GM23338 (cell line): ENCODE data around the gene CRYBG1.

Source experiments
- CREB1 ChIP-seq: fragments of 250-450 bp; sonication (Bioruptor Pico); IDR thresholded peaks from 2 replicates; pipeline ENCODE4 v1.5.0; 2020; ENCODE audit warnings: low read depth, mild to moderate bottlenecking, moderate library complexity
- CTCF ChIP-seq, 2 experiments: fragments of 200-600 bp in 1 of 2; sonication (generic) in 1 of 2; conservative IDR thresholded peaks; 2 replicates each; pipeline versions ENCODE4 v1.5.1 to v1.6.1; 2016 to 2017; ENCODE audit warnings: antibody characterized with exemption in 2 of 2, low read depth in 2 of 2, mild to moderate bottlenecking in 2 of 2, moderate library complexity in 1 of 2
- EZH2 ChIP-seq: fragments of 200-600 bp; sonication (generic); IDR thresholded peaks from one replicate; pipeline ENCODE4 v1.8.0; 2017; ENCODE audit warnings: antibody characterized with exemption, mild to moderate bottlenecking, low read depth; ENCODE audit not compliant: unreplicated experiment
- EZH2phosphoT487 ChIP-seq: fragments of 200-600 bp; sonication (generic); IDR thresholded peaks from one replicate; pipeline ENCODE4 v1.8.1; 2018; ENCODE audit warnings: antibody characterized with exemption; ENCODE audit not compliant: unreplicated experiment
- JUNB ChIP-seq: IDR thresholded peaks from one replicate; pipeline ENCODE4 v1.6.1; 2016; ENCODE audit warnings: antibody characterized with exemption; ENCODE audit not compliant: unreplicated experiment
- NANOG ChIP-seq: IDR thresholded peaks from 2 replicates; pipeline ENCODE4 v1.6.1; 2016; ENCODE audit warnings: antibody characterized with exemption, borderline replicate concordance
- POLR2AphosphoS5 ChIP-seq: IDR thresholded peaks from 2 replicates; pipeline ENCODE4 v1.6.1; 2016; ENCODE audit warnings: antibody characterized with exemption, low read depth
- STAT1 ChIP-seq: IDR thresholded peaks from one replicate; pipeline ENCODE4 v1.6.1; 2016; ENCODE audit warnings: antibody characterized with exemption; ENCODE audit not compliant: unreplicated experiment
- ZNF331 ChIP-seq: fragments of 250-450 bp; sonication (Bioruptor Pico); IDR thresholded peaks from 2 replicates; pipeline ENCODE4 v1.5.0; 2020; ENCODE audit warnings: low read depth, mild to moderate bottlenecking, moderate library complexity
- TF ChIP-seq, protein P1 (sequence below): IDR thresholded peaks from one replicate; pipeline ENCODE4 v1.6.1; 2018; ENCODE audit warnings: antibody characterized with exemption; ENCODE audit not compliant: unreplicated experiment

- TF ChIP-seq EZH2 = no peak
- TF ChIP-seq CTCF (conservative IDR thresholded peaks at IDR 0.05; ENCODE audit: low read depth in 2 of 2) = no peak
- TF ChIP-seq EZH2phosphoT487 = no peak
- TF ChIP-seq POLR2AphosphoS5 = no peak
- TF ChIP-seq, protein P1, sequence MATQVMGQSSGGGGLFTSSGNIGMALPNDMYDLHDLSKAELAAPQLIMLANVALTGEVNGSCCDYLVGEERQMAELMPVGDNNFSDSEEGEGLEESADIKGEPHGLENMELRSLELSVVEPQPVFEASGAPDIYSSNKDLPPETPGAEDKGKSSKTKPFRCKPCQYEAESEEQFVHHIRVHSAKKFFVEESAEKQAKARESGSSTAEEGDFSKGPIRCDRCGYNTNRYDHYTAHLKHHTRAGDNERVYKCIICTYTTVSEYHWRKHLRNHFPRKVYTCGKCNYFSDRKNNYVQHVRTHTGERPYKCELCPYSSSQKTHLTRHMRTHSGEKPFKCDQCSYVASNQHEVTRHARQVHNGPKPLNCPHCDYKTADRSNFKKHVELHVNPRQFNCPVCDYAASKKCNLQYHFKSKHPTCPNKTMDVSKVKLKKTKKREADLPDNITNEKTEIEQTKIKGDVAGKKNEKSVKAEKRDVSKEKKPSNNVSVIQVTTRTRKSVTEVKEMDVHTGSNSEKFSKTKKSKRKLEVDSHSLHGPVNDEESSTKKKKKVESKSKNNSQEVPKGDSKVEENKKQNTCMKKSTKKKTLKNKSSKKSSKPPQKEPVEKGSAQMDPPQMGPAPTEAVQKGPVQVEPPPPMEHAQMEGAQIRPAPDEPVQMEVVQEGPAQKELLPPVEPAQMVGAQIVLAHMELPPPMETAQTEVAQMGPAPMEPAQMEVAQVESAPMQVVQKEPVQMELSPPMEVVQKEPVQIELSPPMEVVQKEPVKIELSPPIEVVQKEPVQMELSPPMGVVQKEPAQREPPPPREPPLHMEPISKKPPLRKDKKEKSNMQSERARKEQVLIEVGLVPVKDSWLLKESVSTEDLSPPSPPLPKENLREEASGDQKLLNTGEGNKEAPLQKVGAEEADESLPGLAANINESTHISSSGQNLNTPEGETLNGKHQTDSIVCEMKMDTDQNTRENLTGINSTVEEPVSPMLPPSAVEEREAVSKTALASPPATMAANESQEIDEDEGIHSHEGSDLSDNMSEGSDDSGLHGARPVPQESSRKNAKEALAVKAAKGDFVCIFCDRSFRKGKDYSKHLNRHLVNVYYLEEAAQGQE = no peak
- TF ChIP-seq CREB1 = no peak
- no peak for TF ChIP-seq NANOG
- no peak for TF ChIP-seq STAT1
- TF ChIP-seq ZNF331 = no peak
- TF ChIP-seq JUNB = no peak
These were observed 154.0 kb downstream of the CRYBG1 start for GRCh38 chr6:106514583-106514885.
